GM19043 (cell line): ENCODE measurements around the gene CACNA1D.

ENCODE experiments used
- ATAC-seq: cut with Tn5 transposase; IDR thresholded peaks from one replicate; pipeline ENCODE4 v1.9.1; 2021; ENCODE audit warnings: low read depth; ENCODE audit not compliant: unreplicated experiment

The CACNA1D gene

DNA sequence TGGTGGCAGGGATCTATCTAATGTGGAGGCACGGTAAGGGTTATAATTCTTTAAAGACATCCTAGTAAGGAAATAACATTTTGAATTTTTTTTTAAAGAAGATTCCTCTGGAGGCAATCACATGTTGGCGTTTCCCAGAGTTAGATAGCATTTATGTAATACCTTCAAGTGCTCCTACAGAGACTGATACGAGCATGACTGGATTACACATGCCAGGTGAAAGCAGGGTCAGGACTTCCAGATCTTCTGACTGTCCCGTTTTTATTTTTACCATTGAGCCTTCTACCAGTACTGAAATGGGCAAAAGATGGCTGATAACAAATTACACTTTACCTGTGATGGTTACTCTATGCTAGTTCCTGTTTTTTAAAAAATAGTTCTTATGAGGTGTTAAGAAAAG, 365.8 kb downstream of the CACNA1D start:
- ATAC-seq: no peak

DNA sequence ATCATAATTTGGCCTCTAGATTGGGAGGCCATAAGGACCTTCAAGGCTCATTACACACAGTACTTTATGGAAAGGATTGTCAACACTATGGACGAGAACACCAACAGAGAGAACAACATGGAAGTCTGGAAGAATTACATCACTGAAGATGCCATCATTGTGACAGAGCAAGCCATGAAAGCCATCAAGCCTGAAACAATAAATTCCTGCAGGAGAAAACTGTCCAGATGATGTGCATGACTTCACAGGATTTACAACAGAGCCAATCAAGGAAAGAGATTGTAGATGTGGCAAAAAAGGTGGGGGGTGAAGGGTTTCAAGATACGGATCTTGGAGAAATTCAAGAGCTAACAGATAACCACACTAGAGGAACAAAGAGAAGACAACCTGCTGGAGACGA, 367.8 kb downstream of the CACNA1D start:
- ATAC-seq: no peak

DNA sequence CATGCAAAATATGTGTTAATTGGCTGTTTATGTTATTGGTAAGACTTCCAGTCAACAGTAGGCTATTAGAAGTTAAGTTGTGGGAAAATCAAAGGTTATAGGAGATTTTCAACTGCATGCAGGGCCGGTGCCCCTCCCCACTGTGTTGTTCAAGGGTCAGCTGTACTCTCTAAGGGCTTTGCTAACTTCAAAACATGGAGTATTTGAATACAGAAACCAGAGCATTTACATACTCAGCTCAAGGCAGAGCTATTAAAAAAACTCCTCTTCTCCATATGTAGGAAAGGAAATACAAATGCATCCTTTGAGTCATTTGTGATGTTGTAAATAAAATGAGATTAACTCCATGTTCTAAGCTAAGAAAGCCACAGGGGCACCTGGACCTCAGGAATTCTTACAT, 368.7 kb downstream of the CACNA1D start:
- ATAC-seq: no peak
